ENCODE data around the gene SMPD2. TPM values are rescaled to one million over a fixed set of nuclear protein-coding genes. Genes with fewer than 3 reads are reported as not detected.
"Not testable (repeated sequence)": the region's sequence is repeated elsewhere in the genome, so short reads cannot be mapped to it uniquely, and the experiment has no call there.

The SMPD2 gene
- polyA plus RNA-seq, 2 donors = 22.9 to 25.5 TPM

- H3K27me3 ChIP-seq (ENCODE audit: control insufficient read depth in 1 of 2, insufficient read depth in 2 of 2, low read length in 2 of 2) = no peaks in the 10 kb centered on the region
- H3K27ac ChIP-seq (ENCODE audit: low read depth in 2 of 2, low read length in 1 of 2) = peak overlapping the region; percentile 20 to 87
- H3K9me3 ChIP-seq (ENCODE audit: control insufficient read depth in 2 of 2, insufficient read depth in 1 of 2, low read depth in 1 of 2, low read length in 1 of 2) = peaks cover 0 to 2% of the 10 kb centered on the region in 2 donors
- H3K4me1 ChIP-seq (ENCODE audit: control insufficient read depth in 2 of 2, insufficient read depth in 2 of 2, low read length in 1 of 2) = peaks cover 12 to 21% of the 10 kb centered on the region in 2 donors
- H3K4me3 ChIP-seq (ENCODE audit: low read depth in 1 of 2, low read length in 2 of 2) = no peak overlapping the region
- 67 to 81% methylated on average over 6 of the region's 6 CpGs for WGBS, 2 donors
- H3K36me3 ChIP-seq (ENCODE audit: control insufficient read depth in 2 of 2, insufficient read depth in 2 of 2, low read length in 1 of 2) = peaks cover 0 to 2% of the 10 kb centered on the region in 2 donors
These were observed 17.1 kb downstream of the SMPD2 start for GRCh38 chr6:109457562-109457996.

DNA sequence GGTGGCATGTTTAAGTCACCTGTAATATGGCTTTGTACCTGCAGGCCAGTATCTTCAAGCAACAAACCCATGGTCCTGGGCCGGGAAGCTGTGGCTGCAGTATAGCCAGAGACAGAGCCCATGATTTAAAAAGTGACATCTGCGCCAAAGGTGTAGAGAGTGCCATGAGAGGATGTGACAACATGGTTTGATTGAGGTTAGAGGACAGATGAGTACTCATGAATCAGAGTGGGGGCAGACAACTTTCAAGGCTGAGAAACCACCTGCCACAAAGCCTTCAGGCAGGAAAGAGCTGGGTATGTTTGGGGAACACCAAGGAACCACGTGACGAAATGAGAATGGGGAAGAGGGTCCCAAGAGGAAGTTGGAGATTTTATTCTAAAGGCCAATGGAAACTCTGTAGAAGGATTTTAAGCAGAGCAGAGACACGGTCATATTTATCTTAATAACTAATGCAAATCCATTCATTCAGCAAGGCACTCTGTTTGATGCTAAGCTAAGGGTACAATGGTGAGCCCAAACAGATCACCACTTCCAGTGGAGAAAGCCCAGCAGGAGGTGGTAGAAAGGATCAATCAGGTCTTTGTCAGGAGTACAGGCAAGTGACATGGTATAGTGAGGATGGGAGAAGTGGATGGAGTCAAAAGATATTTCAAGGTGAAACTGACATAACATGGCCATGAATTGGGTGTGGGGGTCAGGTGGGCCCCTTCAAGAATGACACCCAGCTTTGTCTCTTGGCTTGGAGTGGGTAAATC, 18.4 kb downstream of the SMPD2 start:
- H3K27ac ChIP-seq (ENCODE audit: low read depth in 2 of 2, low read length in 1 of 2) = peak overlapping the region in 1 of 2 donors; percentile 4

GRCh38 chr6:109460161-109460829, 19.8 kb downstream of the SMPD2 start:
- peaks cover 3 to 9% of the 10 kb centered on the region in 2 donors for H3K4me1 ChIP-seq (ENCODE audit: control insufficient read depth in 2 of 2, insufficient read depth in 2 of 2, low read length in 1 of 2)
- H3K27ac ChIP-seq (ENCODE audit: low read depth in 2 of 2, low read length in 1 of 2) = no peak overlapping the region

More for the DNA sequence above, 18.4 kb downstream of the SMPD2 start:
- WGBS, 2 donors = 64 to 75% methylated on average over 5 of the region's 5 CpGs
- Histone ChIP-seq H3K36me3 (ENCODE audit: control insufficient read depth in 2 of 2, insufficient read depth in 2 of 2, low read length in 1 of 2) (peaks cover 0 to 2% of the 10 kb centered on the region in 2 donors), H3K4me1 (ENCODE audit: control insufficient read depth in 2 of 2, insufficient read depth in 2 of 2, low read length in 1 of 2) (peaks cover 4 to 14% of the 10 kb centered on the region in 2 donors), H3K9me3 (ENCODE audit: control insufficient read depth in 2 of 2, insufficient read depth in 1 of 2, low read depth in 1 of 2, low read length in 1 of 2) (no peaks in the 10 kb centered on the region), H3K27me3 (ENCODE audit: control insufficient read depth in 1 of 2, insufficient read depth in 2 of 2, low read length in 2 of 2) (no peaks in the 10 kb centered on the region), H3K4me3 (ENCODE audit: low read depth in 1 of 2, low read length in 2 of 2) (no peak overlapping the region)

GRCh38 chr6:109461205-109461604, 20.7 kb downstream of the SMPD2 start:
- not testable (repeated sequence) for H3K4me3 ChIP-seq (ENCODE audit: low read depth in 1 of 2, low read length in 2 of 2); H3K27ac ChIP-seq (ENCODE audit: low read depth in 2 of 2, low read length in 1 of 2); H3K36me3 ChIP-seq (ENCODE audit: control insufficient read depth in 2 of 2, insufficient read depth in 2 of 2, low read length in 1 of 2); H3K4me1 ChIP-seq (ENCODE audit: control insufficient read depth in 2 of 2, insufficient read depth in 2 of 2, low read length in 1 of 2); H3K27me3 ChIP-seq (ENCODE audit: control insufficient read depth in 1 of 2, insufficient read depth in 2 of 2, low read length in 2 of 2); H3K9me3 ChIP-seq (ENCODE audit: control insufficient read depth in 2 of 2, insufficient read depth in 1 of 2, low read depth in 1 of 2, low read length in 1 of 2)
- WGBS, 2 donors = 98 to 99% methylated on average over 1 of the region's 1 CpG

More at GRCh38 chr6:109460161-109460829, 19.8 kb downstream of the SMPD2 start:
- no peak overlapping the region for H3K4me3 ChIP-seq (ENCODE audit: low read depth in 1 of 2, low read length in 2 of 2)
- H3K36me3 ChIP-seq (ENCODE audit: control insufficient read depth in 2 of 2, insufficient read depth in 2 of 2, low read length in 1 of 2) = peaks cover 0 to 2% of the 10 kb centered on the region in 2 donors
- H3K9me3 ChIP-seq (ENCODE audit: control insufficient read depth in 2 of 2, insufficient read depth in 1 of 2, low read depth in 1 of 2, low read length in 1 of 2) = no peaks in the 10 kb centered on the region
- WGBS, 2 donors = 77 to 83% methylated on average over 3 of the region's 3 CpGs
- no peaks in the 10 kb centered on the region for H3K27me3 ChIP-seq (ENCODE audit: control insufficient read depth in 1 of 2, insufficient read depth in 2 of 2, low read length in 2 of 2)

DNA sequence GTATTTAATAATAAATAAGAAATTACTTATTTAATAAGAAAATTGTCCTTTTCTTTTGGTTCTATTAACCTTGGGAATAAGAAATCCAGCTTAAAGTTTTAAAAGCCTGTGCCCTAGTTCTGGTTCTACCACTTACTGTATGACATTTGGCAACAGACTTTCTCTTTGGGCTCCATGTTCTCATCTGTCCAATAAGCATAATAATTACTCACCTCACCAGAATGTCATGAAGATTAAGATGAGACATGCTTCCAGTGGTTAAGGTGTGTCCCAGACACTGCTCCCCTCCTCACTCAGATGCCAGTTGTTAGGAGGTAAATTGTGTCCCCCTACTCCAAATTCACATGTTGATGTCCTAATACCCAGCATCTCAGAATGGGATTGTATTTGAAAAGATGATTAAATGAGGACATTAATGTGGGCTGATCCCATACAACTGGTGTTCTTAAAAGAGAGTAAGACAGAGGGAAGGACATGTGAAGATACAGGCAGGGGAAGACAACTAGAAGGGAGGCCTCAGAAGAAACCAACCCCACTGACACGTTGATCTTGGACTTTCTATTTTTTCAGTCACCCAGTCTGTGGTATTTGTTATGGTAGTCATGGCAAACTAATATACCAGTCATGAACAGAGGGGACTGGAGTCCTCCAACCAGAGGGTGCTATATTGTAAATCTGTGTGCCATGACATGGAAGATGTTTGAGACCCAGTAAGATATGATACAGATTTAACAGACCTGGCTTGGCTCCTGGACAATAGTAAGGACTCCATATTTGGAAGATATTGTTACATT, 21.4 kb downstream of the SMPD2 start:
- 79 to 85% methylated on average over 1 of the region's 1 CpG for WGBS, 2 donors
- Histone ChIP-seq H3K9me3 (ENCODE audit: control insufficient read depth in 2 of 2, insufficient read depth in 1 of 2, low read depth in 1 of 2, low read length in 1 of 2) (no peaks in the 10 kb centered on the region), H3K4me1 (ENCODE audit: control insufficient read depth in 2 of 2, insufficient read depth in 2 of 2, low read length in 1 of 2) (no peaks in the 10 kb centered on the region), H3K27me3 (ENCODE audit: control insufficient read depth in 1 of 2, insufficient read depth in 2 of 2, low read length in 2 of 2) (no peaks in the 10 kb centered on the region), H3K4me3 (ENCODE audit: low read depth in 1 of 2, low read length in 2 of 2) (no peak overlapping the region), H3K27ac (ENCODE audit: low read depth in 2 of 2, low read length in 1 of 2) (peak overlapping the region; percentile 33 to 65), H3K36me3 (ENCODE audit: control insufficient read depth in 2 of 2, insufficient read depth in 2 of 2, low read length in 1 of 2) (peaks cover 7 to 8% of the 10 kb centered on the region in 2 donors)

GRCh38 chr6:109465772-109466171, 25.2 kb downstream of the SMPD2 start:
- WGBS, 2 donors = 76 to 81% methylated on average over 7 of the region's 7 CpGs
- Histone ChIP-seq H3K36me3 (ENCODE audit: control insufficient read depth in 2 of 2, insufficient read depth in 2 of 2, low read length in 1 of 2) (peaks cover 15 to 22% of the 10 kb centered on the region in 2 donors), H3K4me1 (ENCODE audit: control insufficient read depth in 2 of 2, insufficient read depth in 2 of 2, low read length in 1 of 2) (peaks cover 0 to 2% of the 10 kb centered on the region in 2 donors), H3K9me3 (ENCODE audit: control insufficient read depth in 2 of 2, insufficient read depth in 1 of 2, low read depth in 1 of 2, low read length in 1 of 2) (no peaks in the 10 kb centered on the region), H3K27ac (ENCODE audit: low read depth in 2 of 2, low read length in 1 of 2) (no peak overlapping the region), H3K4me3 (ENCODE audit: low read depth in 1 of 2, low read length in 2 of 2) (no peak overlapping the region), H3K27me3 (ENCODE audit: control insufficient read depth in 1 of 2, insufficient read depth in 2 of 2, low read length in 2 of 2) (no peaks in the 10 kb centered on the region)

GRCh38 chr6:109466212-109466923, 25.8 kb downstream of the SMPD2 start:
- no peaks in the 10 kb centered on the region for H3K27me3 ChIP-seq (ENCODE audit: control insufficient read depth in 1 of 2, insufficient read depth in 2 of 2, low read length in 2 of 2)
- no peak overlapping the region for H3K27ac ChIP-seq (ENCODE audit: low read depth in 2 of 2, low read length in 1 of 2)
- peaks cover 0 to 2% of the 10 kb centered on the region in 2 donors for H3K4me1 ChIP-seq (ENCODE audit: control insufficient read depth in 2 of 2, insufficient read depth in 2 of 2, low read length in 1 of 2)
- H3K9me3 ChIP-seq (ENCODE audit: control insufficient read depth in 2 of 2, insufficient read depth in 1 of 2, low read depth in 1 of 2, low read length in 1 of 2) = no peaks in the 10 kb centered on the region
- H3K4me3 ChIP-seq (ENCODE audit: low read depth in 1 of 2, low read length in 2 of 2) = no peak overlapping the region
- H3K36me3 ChIP-seq (ENCODE audit: control insufficient read depth in 2 of 2, insufficient read depth in 2 of 2, low read length in 1 of 2) = peaks cover 19 to 25% of the 10 kb centered on the region in 2 donors
- 72 to 87% methylated on average over 7 of the region's 7 CpGs for WGBS, 2 donors

DNA sequence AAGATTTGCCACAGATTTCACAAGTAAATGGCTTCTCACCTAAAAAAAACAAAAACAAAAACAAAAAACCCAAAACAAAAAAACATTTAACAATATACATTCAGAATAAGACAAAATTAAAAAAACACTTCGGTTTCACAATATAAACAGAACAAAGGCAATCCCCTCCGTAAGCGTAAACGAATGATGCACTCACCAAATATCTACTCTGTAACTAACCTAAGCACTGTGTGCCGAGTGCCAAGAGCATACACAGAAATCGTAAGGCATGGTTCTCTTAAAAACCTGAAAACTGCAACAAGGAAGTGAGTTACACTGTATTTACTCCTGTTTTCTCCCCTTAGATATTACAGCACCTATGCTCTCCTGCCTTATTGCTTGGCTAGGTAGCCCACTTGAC, 27.2 kb downstream of the SMPD2 start:
- Histone ChIP-seq H3K9me3 (ENCODE audit: control insufficient read depth in 2 of 2, insufficient read depth in 1 of 2, low read depth in 1 of 2, low read length in 1 of 2) (no peaks in the 10 kb centered on the region), H3K27ac (ENCODE audit: low read depth in 2 of 2, low read length in 1 of 2) (no peak overlapping the region), H3K36me3 (ENCODE audit: control insufficient read depth in 2 of 2, insufficient read depth in 2 of 2, low read length in 1 of 2) (peaks cover 24 to 33% of the 10 kb centered on the region in 2 donors), H3K27me3 (ENCODE audit: control insufficient read depth in 1 of 2, insufficient read depth in 2 of 2, low read length in 2 of 2) (no peaks in the 10 kb centered on the region), H3K4me3 (ENCODE audit: low read depth in 1 of 2, low read length in 2 of 2) (no peak overlapping the region), H3K4me1 (ENCODE audit: control insufficient read depth in 2 of 2, insufficient read depth in 2 of 2, low read length in 1 of 2) (peaks cover 0 to 2% of the 10 kb centered on the region in 2 donors)
- WGBS, 2 donors = 83 to 91% methylated on average over 6 of the region's 6 CpGs

Measured in esophagus (tissue), 2 donors.